Measurements from ENCODE around the gene MPRIP. TPM values are rescaled to one million over a fixed set of nuclear protein-coding genes. Genes with fewer than 3 reads are reported as not detected.

Gene MPRIP
- polyA plus RNA-seq, 1 of the 3 experiments (the other 2 are of a cell fraction): 64.4 TPM

DNA sequence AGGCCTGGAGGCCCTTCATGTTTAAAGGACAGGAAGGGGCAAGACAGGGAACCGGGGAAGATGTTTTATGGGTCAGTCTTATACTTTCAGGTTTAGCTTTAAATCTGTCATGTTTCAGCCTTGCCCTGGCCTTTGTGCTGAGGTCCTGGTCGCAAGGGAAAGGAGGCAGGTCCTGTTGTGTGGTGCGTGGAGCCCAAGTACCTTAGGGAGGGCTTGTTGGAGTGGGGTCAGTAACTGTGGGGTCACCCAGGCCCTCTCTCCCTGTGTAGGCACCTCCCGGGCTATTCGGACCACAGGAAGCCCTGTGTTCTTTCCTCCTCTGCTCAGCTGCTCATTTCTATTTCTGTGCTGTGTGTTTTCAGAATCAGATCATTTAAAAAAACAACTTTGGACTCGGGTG is 42.7 kb downstream of the MPRIP start:
- WGBS (ENCODE audit: low lambda C conversion rate): 97% methylated on average over 6 of the region's 6 CpGs
- H3K9me2 ChIP-seq: no peaks in the 10 kb centered on the region
- no peak overlapping the region for H3K4me3 ChIP-seq (ENCODE audit: low read depth in 2 of 2, low read length in 1 of 2)
- no peak overlapping the region for H3K4me2 ChIP-seq
- H3K9me3 ChIP-seq: no peaks in the 10 kb centered on the region
- no peaks in the 10 kb centered on the region for H3F3A ChIP-seq (replicated peaks; ENCODE audit: insufficient read depth)
- peaks cover 12 to 14% of the 10 kb centered on the region in 2 experiments for H3K36me3 ChIP-seq (replicated peaks in 1 of 2; ENCODE audit: control insufficient read depth in 1 of 2, insufficient read depth in 2 of 2, low read length in 1 of 2)
- TF ChIP-seq FOSL2 (IDR thresholded peaks at IDR 0.05; ENCODE audit: borderline replicate concordance, low read depth) (no peak), NRF1 (IDR thresholded peaks at IDR 0.05; ENCODE audit: low read depth, low read length) (no peak), FOXJ3 (CRISPR knock-in tag; IDR thresholded peaks at IDR 0.05) (no peak), EP300 (IDR thresholded peaks at IDR 0.05; ENCODE audit: borderline replicate concordance in 1 of 2, low read depth in 1 of 2, low read length in 1 of 2) (no peak), RCOR1 (IDR thresholded peaks at IDR 0.05; ENCODE audit: low read length) (no peak), FOXM1 (IDR thresholded peaks at IDR 0.05; ENCODE audit: low read depth) (no peak), SMC3 (IDR thresholded peaks at IDR 0.05; ENCODE audit: low read depth, low read length) (no peak), CHD2 (IDR thresholded peaks at IDR 0.05; ENCODE audit: low read length, partially characterized antibody) (no peak), TEAD4 (IDR thresholded peaks at IDR 0.05; ENCODE audit: borderline replicate concordance, insufficient read depth) (no peak), MXI1 (IDR thresholded peaks at IDR 0.05; ENCODE audit: low read depth, low read length) (no peak), GABPA (IDR thresholded peaks at IDR 0.05; ENCODE audit: low read depth) (no peak)
- TF ChIP-seq, protein P1, sequence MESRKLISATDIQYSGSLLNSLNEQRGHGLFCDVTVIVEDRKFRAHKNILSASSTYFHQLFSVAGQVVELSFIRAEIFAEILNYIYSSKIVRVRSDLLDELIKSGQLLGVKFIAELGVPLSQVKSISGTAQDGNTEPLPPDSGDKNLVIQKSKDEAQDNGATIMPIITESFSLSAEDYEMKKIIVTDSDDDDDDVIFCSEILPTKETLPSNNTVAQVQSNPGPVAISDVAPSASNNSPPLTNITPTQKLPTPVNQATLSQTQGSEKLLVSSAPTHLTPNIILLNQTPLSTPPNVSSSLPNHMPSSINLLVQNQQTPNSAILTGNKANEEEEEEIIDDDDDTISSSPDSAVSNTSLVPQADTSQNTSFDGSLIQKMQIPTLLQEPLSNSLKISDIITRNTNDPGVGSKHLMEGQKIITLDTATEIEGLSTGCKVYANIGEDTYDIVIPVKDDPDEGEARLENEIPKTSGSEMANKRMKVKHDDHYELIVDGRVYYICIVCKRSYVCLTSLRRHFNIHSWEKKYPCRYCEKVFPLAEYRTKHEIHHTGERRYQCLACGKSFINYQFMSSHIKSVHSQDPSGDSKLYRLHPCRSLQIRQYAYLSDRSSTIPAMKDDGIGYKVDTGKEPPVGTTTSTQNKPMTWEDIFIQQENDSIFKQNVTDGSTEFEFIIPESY (IDR thresholded peaks at IDR 0.05; ENCODE audit: borderline replicate concordance, low read depth): no peak
- TF ChIP-seq, protein P2, sequence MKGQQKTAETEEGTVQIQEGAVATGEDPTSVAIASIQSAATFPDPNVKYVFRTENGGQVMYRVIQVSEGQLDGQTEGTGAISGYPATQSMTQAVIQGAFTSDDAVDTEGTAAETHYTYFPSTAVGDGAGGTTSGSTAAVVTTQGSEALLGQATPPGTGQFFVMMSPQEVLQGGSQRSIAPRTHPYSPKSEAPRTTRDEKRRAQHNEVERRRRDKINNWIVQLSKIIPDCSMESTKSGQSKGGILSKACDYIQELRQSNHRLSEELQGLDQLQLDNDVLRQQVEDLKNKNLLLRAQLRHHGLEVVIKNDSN (IDR thresholded peaks at IDR 0.05; ENCODE audit: borderline replicate concordance, low read depth): no peak
- no peaks in the 10 kb centered on the region for H3K27me3 ChIP-seq (ENCODE audit: insufficient read depth)
- H4K20me1 ChIP-seq (ENCODE audit: insufficient read depth): peaks cover 89% of the 10 kb centered on the region
- H3K27ac ChIP-seq (ENCODE audit: low read depth in 2 of 2, low read length in 1 of 2): no peak overlapping the region
- H2AFZ ChIP-seq (ENCODE audit: low read depth): no peak overlapping the region
- ChIA-PET CTCF (interaction anchor here (0.8 to 1.1 kb wide), 2 partner anchors 11 to 13 kb away, joined by 3 read pairs; no protein-coding TSS in a partner anchor), POLR2A (no interaction called here)
- no peak for DNase-seq
- H3K9ac ChIP-seq: no peak overlapping the region
- H3K4me1 ChIP-seq (ENCODE audit: control insufficient read depth in 1 of 2, insufficient read depth in 2 of 2, low read depth in 1 of 2, low read length in 1 of 2): peaks cover 0 to 8% of the 10 kb centered on the region in 2 experiments; a peak in 1 of 4 replicates
- H3K79me2 ChIP-seq (ENCODE audit: insufficient read depth): peaks cover 93% of the 10 kb centered on the region

DNA sequence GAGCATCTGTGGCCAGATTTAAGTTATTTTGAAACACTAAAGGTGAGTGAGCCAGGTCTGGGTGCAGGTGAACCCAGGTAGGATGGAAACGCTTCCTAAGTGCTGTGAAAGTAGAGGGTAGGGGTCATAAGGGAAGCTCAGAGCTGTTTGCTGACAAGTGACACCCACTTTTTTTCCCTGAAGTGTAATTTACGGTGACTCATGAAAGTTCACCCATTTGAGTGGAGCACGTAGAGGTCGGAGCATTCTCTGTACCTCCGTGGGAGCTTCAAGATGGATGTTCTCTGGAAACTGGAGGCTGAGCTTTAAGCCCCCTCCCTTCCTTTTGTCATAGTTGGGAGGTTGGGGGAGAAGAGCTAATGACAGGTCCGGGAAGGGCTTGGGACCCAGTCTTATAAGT is 44.3 kb downstream of the MPRIP start:
- no peak overlapping the region for H3K9ac ChIP-seq
- ChIA-PET POLR2A (no interaction called here), CTCF (no interaction called here)
- peaks cover 12 to 22% of the 10 kb centered on the region in 2 experiments for H3K36me3 ChIP-seq (replicated peaks in 1 of 2; ENCODE audit: control insufficient read depth in 1 of 2, insufficient read depth in 2 of 2, low read length in 1 of 2)
- H3K27ac ChIP-seq (ENCODE audit: low read depth in 2 of 2, low read length in 1 of 2): no peak overlapping the region
- H3K27me3 ChIP-seq (ENCODE audit: insufficient read depth): no peaks in the 10 kb centered on the region
- no peak for DNase-seq
- H3F3A ChIP-seq (replicated peaks; ENCODE audit: insufficient read depth): no peaks in the 10 kb centered on the region
- peaks cover 94% of the 10 kb centered on the region for H3K79me2 ChIP-seq (ENCODE audit: insufficient read depth)
- peaks cover 0 to 3% of the 10 kb centered on the region in 2 experiments; a peak in 1 of 4 replicates for H3K4me1 ChIP-seq (ENCODE audit: control insufficient read depth in 1 of 2, insufficient read depth in 2 of 2, low read depth in 1 of 2, low read length in 1 of 2)
- peaks cover 88% of the 10 kb centered on the region for H4K20me1 ChIP-seq (ENCODE audit: insufficient read depth)
- no peaks in the 10 kb centered on the region for H3K9me2 ChIP-seq
- no peak overlapping the region for H3K4me3 ChIP-seq (ENCODE audit: low read depth in 2 of 2, low read length in 1 of 2)
- WGBS (ENCODE audit: low lambda C conversion rate): 97% methylated on average over 6 of the region's 6 CpGs
- no peak overlapping the region for H2AFZ ChIP-seq (ENCODE audit: low read depth)
- no peak overlapping the region for H3K4me2 ChIP-seq
- H3K9me3 ChIP-seq: no peaks in the 10 kb centered on the region
- TF ChIP-seq FOXM1 (IDR thresholded peaks at IDR 0.05; ENCODE audit: low read depth) (no peak), RXRA (IDR thresholded peaks at IDR 0.05; ENCODE audit: borderline replicate concordance, low read depth) (no peak), TCF12 (IDR thresholded peaks at IDR 0.05) (no peak), MEF2A (IDR thresholded peaks at IDR 0.05; ENCODE audit: borderline replicate concordance, low read depth) (no peak), FOSL2 (IDR thresholded peaks at IDR 0.05; ENCODE audit: borderline replicate concordance, low read depth) (no peak), EP300 (IDR thresholded peaks at IDR 0.05; ENCODE audit: borderline replicate concordance in 1 of 2, low read depth in 1 of 2, low read length in 1 of 2) (no peak), SIN3A (IDR thresholded peaks at IDR 0.05; ENCODE audit: borderline replicate concordance, low read depth, low read length) (no peak), RFX5 (IDR thresholded peaks at IDR 0.05; ENCODE audit: low read length) (no peak), YY1 (IDR thresholded peaks at IDR 0.05; ENCODE audit: low read depth) (no peak)
- TF ChIP-seq, protein P3, sequence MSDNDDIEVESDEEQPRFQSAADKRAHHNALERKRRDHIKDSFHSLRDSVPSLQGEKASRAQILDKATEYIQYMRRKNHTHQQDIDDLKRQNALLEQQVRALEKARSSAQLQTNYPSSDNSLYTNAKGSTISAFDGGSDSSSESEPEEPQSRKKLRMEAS (IDR thresholded peaks at IDR 0.05; ENCODE audit: low read depth): no peak
- TF ChIP-seq, protein P4, sequence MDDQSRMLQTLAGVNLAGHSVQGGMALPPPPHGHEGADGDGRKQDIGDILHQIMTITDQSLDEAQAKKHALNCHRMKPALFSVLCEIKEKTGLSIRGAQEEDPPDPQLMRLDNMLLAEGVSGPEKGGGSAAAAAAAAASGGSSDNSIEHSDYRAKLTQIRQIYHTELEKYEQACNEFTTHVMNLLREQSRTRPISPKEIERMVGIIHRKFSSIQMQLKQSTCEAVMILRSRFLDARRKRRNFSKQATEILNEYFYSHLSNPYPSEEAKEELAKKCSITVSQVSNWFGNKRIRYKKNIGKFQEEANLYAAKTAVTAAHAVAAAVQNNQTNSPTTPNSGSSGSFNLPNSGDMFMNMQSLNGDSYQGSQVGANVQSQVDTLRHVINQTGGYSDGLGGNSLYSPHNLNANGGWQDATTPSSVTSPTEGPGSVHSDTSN (IDR thresholded peaks at IDR 0.05): no peak
- TF ChIP-seq, protein P5, sequence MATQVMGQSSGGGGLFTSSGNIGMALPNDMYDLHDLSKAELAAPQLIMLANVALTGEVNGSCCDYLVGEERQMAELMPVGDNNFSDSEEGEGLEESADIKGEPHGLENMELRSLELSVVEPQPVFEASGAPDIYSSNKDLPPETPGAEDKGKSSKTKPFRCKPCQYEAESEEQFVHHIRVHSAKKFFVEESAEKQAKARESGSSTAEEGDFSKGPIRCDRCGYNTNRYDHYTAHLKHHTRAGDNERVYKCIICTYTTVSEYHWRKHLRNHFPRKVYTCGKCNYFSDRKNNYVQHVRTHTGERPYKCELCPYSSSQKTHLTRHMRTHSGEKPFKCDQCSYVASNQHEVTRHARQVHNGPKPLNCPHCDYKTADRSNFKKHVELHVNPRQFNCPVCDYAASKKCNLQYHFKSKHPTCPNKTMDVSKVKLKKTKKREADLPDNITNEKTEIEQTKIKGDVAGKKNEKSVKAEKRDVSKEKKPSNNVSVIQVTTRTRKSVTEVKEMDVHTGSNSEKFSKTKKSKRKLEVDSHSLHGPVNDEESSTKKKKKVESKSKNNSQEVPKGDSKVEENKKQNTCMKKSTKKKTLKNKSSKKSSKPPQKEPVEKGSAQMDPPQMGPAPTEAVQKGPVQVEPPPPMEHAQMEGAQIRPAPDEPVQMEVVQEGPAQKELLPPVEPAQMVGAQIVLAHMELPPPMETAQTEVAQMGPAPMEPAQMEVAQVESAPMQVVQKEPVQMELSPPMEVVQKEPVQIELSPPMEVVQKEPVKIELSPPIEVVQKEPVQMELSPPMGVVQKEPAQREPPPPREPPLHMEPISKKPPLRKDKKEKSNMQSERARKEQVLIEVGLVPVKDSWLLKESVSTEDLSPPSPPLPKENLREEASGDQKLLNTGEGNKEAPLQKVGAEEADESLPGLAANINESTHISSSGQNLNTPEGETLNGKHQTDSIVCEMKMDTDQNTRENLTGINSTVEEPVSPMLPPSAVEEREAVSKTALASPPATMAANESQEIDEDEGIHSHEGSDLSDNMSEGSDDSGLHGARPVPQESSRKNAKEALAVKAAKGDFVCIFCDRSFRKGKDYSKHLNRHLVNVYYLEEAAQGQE (IDR thresholded peaks at IDR 0.05; ENCODE audit: low read depth, low read length): no peak
